ENCODE results near the gene LALBA.
"Not testable (repeated sequence)": the region's sequence is repeated elsewhere in the genome, so short reads cannot be mapped to it uniquely, and the experiment has no call there.

LALBA gene

GRCh38 chr12:48569946-48570345 is at the start of gene LALBA:
TSS of gene LALBA (minus strand) at chr12:48570046. CDS start at chr12:48570020, 26 bp downstream.
- no peak for DNase-seq (ENCODE audit: low read depth)

GRCh38 chr12:48618541-48618940 is 48.7 kb upstream of the LALBA start:
- peak; percentile 68 for DNase-seq (ENCODE audit: low read depth)

GRCh38 chr12:48615681-48616080 is 45.8 kb upstream of the LALBA start:
- DNase-seq (ENCODE audit: low read depth) = peak; percentile 12

GRCh38 chr12:48613321-48613720 is 43.5 kb upstream of the LALBA start:
- DNase-seq (ENCODE audit: low read depth) = no peak

GRCh38 chr12:48602192-48602989 is 32.5 kb upstream of the LALBA start:
- no peak for DNase-seq (ENCODE audit: low read depth)

GRCh38 chr12:48601013-48601756 is 31.3 kb upstream of the LALBA start:
- DNase-seq (ENCODE audit: low read depth) = peak; percentile 55

- DNase-seq (ENCODE audit: low read depth) = no peak
These were observed 30.7 kb upstream of the LALBA start for GRCh38 chr12:48600552-48600951.

- DNase-seq (ENCODE audit: low read depth) = no peak
These were observed 22.8 kb upstream of the LALBA start for GRCh38 chr12:48592591-48593086.

- no peak for DNase-seq (ENCODE audit: low read depth)
These were observed 16.5 kb upstream of the LALBA start for GRCh38 chr12:48586361-48586760.

- DNase-seq (ENCODE audit: low read depth) = no peak
These were observed 13.9 kb upstream of the LALBA start for GRCh38 chr12:48583728-48584127.

GRCh38 chr12:48580831-48581230 is 11.0 kb upstream of the LALBA start:
- no peak for DNase-seq (ENCODE audit: low read depth)

GRCh38 chr12:48572326-48572725 is 2.5 kb upstream of the LALBA start:
- DNase-seq (ENCODE audit: low read depth) = no peak

GRCh38 chr12:48567731-48568130 is 2.1 kb downstream of the LALBA start:
- DNase-seq (ENCODE audit: low read depth) = no peak

- no peak for DNase-seq (ENCODE audit: low read depth)
These were observed 11.9 kb downstream of the LALBA start for GRCh38 chr12:48557919-48558318.

GRCh38 chr12:48556631-48557030 is 13.2 kb downstream of the LALBA start:
- no peak for DNase-seq (ENCODE audit: low read depth)

GRCh38 chr12:48553666-48554343 is 16.0 kb downstream of the LALBA start:
- not testable (repeated sequence) for DNase-seq (ENCODE audit: low read depth)

- not testable (repeated sequence) for DNase-seq (ENCODE audit: low read depth)
These were observed 18.2 kb downstream of the LALBA start for GRCh38 chr12:48551636-48552035.

- not testable (repeated sequence) for DNase-seq (ENCODE audit: low read depth)
These were observed 22.8 kb downstream of the LALBA start for GRCh38 chr12:48547012-48547411.

GRCh38 chr12:48545833-48546469 is 23.9 kb downstream of the LALBA start:
- no peak for DNase-seq (ENCODE audit: low read depth)

GRCh38 chr12:48542300-48542928 is 27.4 kb downstream of the LALBA start:
- peak; percentile 12 for DNase-seq (ENCODE audit: low read depth)

- no peak for DNase-seq (ENCODE audit: low read depth)
These were observed 33.2 kb downstream of the LALBA start for GRCh38 chr12:48536602-48537001.

- DNase-seq (ENCODE audit: low read depth) = no peak
These were observed 37.2 kb downstream of the LALBA start for GRCh38 chr12:48532601-48533000.
